Colonic mucosa (tissue), 4 donors: Measurements from ENCODE around the gene NDEL1. TPM values are rescaled to one million over a fixed set of nuclear protein-coding genes. Genes with fewer than 3 reads are reported as not detected.

Experiments used
- DNase-seq: peaks from one replicate; pipeline ENCODE4 v3.0.0-alpha.2; 2020
- H3K27ac ChIP-seq: fragments of 200-600 bp; one replicate; pipeline ENCODE4 v1.8.0; 2021
- H3K27me3 ChIP-seq: fragments of 200-600 bp; one replicate; pipeline ENCODE4 v1.8.0; 2021
- H3K36me3 ChIP-seq: fragments of 200-600 bp; one replicate; pipeline ENCODE4 v1.8.0; 2021
- H3K4me1 ChIP-seq: fragments of 200-600 bp; one replicate; pipeline ENCODE4 v1.8.0; 2021; ENCODE audit warnings: mild to moderate bottlenecking
- H3K4me3 ChIP-seq: fragments of 200-600 bp; one replicate; pipeline ENCODE4 v1.8.0; 2021
- H3K9ac ChIP-seq, 2 donors: one replicate each; pipeline ENCODE4 v1.7.0; 2013; ENCODE audit warnings: control low read depth in 2 of 2, low read depth in 2 of 2, low read length in 2 of 2
- H3K9me3 ChIP-seq: fragments of 200-600 bp; one replicate; pipeline ENCODE4 v1.8.0; 2021
- intact Hi-C: fragments of 100-400 bp; cut with DNase I; formaldehyde crosslinking; loops from one replicate; pipeline ENCODE4 v1.14.1; 2022
- total RNA-seq, 2 donors: library from RNA; stranded (reverse); fragmentation: NEBNext Ultra II Directional in 1 of 2; extraction: Animal tissue kit (Norgen Biotek cat#: 25700) in 1 of 2; gene quantifications; one replicate each; pipeline ENCODE4 v1.2.1, GENCODE V29; 2021
- TF ChIP-seq, protein P1 (sequence below): fragments of 200-600 bp; IDR thresholded peaks from one replicate; pipeline ENCODE4 v1.8.0; 2022; ENCODE audit warnings: antibody characterized with exemption, mild to moderate bottlenecking
- donor health status: healthy.
- donor health status: DM: no; HTN: no; CAD: no.
- donor health status: DM: no; HTN: no; CAD: no.

NDEL1 gene
- total RNA-seq, 2 donors from 2014 or later: 47.1 TPM

DNA sequence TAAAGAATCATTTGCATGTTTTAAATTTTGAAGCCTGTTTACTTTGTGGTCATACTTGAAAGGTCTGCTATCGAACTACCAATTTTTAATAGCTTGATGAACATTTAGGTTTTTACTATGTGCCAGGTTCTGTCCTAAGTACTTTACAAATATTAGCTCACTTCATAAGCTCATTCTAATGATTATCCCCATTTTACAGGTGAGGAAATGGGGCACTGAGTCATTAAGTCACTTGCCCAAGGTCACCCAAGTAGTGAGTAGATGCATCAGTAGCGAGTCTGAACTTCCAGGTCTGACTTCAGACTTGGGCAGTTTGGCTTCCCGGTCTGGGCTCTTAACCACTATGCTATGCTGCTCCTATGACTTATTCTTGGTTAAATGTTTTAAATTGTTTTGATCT is 4.0 kb downstream of the NDEL1 start:
- Histone ChIP-seq H3K27me3 (no peaks in the 10 kb centered on the region), H3K27ac (no peak overlapping the region), H3K36me3 (no peaks in the 10 kb centered on the region), H3K4me1 (no peaks in the 10 kb centered on the region), H3K4me3 (no peak overlapping the region), H3K9ac (no peak overlapping the region), H3K9me3 (no peaks in the 10 kb centered on the region)
- intact Hi-C loops: no loop called here
- TF ChIP-seq, protein P1, sequence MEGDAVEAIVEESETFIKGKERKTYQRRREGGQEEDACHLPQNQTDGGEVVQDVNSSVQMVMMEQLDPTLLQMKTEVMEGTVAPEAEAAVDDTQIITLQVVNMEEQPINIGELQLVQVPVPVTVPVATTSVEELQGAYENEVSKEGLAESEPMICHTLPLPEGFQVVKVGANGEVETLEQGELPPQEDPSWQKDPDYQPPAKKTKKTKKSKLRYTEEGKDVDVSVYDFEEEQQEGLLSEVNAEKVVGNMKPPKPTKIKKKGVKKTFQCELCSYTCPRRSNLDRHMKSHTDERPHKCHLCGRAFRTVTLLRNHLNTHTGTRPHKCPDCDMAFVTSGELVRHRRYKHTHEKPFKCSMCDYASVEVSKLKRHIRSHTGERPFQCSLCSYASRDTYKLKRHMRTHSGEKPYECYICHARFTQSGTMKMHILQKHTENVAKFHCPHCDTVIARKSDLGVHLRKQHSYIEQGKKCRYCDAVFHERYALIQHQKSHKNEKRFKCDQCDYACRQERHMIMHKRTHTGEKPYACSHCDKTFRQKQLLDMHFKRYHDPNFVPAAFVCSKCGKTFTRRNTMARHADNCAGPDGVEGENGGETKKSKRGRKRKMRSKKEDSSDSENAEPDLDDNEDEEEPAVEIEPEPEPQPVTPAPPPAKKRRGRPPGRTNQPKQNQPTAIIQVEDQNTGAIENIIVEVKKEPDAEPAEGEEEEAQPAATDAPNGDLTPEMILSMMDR: no peak
- DNase-seq: no peak

GRCh38 chr17:8441690-8442089 is 6.0 kb downstream of the NDEL1 start:
- H3K4me1 ChIP-seq: no peaks in the 10 kb centered on the region
- no peak overlapping the region for H3K4me3 ChIP-seq
- DNase-seq: no peak
- H3K27me3 ChIP-seq: no peaks in the 10 kb centered on the region
- TF ChIP-seq, protein P1: no peak
- H3K27ac ChIP-seq: no peak overlapping the region
- H3K9ac ChIP-seq: no peak overlapping the region
- H3K36me3 ChIP-seq: no peaks in the 10 kb centered on the region
- intact Hi-C loops: no loop called here
- H3K9me3 ChIP-seq: no peaks in the 10 kb centered on the region

- Histone ChIP-seq H3K27me3 (no peaks in the 10 kb centered on the region), H3K4me3 (no peak overlapping the region), H3K4me1 (no peaks in the 10 kb centered on the region), H3K9ac (no peak overlapping the region), H3K9me3 (no peaks in the 10 kb centered on the region), H3K27ac (no peak overlapping the region), H3K36me3 (no peaks in the 10 kb centered on the region)
- TF ChIP-seq, protein P1: no peak
- DNase-seq: no peak
- intact Hi-C loops: no loop called here
Measured at GRCh38 chr17:8442310-8442709, 6.6 kb downstream of the NDEL1 start.

DNA sequence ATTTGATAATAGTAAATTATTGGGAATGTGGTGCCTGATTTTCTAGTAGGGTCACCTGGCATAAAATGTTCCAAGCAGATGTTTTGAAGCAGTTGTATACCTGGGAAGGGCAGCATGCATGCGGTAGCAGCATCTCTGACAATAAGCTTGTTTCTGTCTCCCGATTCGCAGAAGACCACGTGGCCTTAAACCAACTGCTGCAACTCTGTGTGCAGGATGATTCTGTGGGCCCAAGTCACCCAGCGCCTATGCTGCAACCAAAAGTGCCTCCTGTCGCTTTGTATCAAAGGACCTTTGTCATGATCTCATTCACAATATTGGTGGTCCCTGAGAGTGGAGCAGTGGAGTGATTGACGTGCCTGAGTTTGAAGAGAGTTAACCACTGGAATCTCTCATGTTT is 8.1 kb downstream of the NDEL1 start:
- Histone ChIP-seq H3K4me1 (no peaks in the 10 kb centered on the region), H3K9ac (no peak overlapping the region), H3K27me3 (no peaks in the 10 kb centered on the region), H3K36me3 (no peaks in the 10 kb centered on the region), H3K4me3 (no peak overlapping the region), H3K27ac (no peak overlapping the region), H3K9me3 (no peaks in the 10 kb centered on the region)
- intact Hi-C loops: no loop called here
- no peak for DNase-seq
- TF ChIP-seq, protein P1: no peak

DNA sequence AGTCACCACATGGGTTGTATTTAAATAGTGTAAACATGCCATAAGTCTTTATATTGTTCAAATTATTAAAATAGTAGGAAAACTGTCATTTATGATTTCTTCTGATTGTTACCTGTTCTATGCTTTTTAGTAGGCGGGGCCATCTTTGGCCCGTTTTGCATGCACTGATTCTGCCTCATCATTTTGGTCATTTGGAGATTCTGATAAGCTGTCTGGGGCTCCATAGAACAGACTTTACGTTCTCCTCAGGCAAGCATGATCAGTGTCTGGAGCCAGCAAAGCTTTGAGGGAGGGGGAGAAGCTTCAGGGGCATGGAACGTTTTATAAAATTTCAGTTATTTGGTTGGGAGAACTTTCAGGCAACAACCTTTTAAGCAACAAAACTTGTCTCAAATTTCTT is 8.8 kb downstream of the NDEL1 start:
- H3K36me3 ChIP-seq: no peaks in the 10 kb centered on the region

More for the DNA sequence above, 8.8 kb downstream of the NDEL1 start:
- H3K27me3 ChIP-seq: no peaks in the 10 kb centered on the region
- H3K4me1 ChIP-seq: no peaks in the 10 kb centered on the region
- H3K27ac ChIP-seq: no peak overlapping the region
- no peak overlapping the region for H3K4me3 ChIP-seq
- TF ChIP-seq, protein P1: no peak
- no peak for DNase-seq
- intact Hi-C loops: no loop called here
- H3K9ac ChIP-seq: no peak overlapping the region
- H3K9me3 ChIP-seq: no peaks in the 10 kb centered on the region
